ENCODE data around the gene SRGAP1.

DNA sequence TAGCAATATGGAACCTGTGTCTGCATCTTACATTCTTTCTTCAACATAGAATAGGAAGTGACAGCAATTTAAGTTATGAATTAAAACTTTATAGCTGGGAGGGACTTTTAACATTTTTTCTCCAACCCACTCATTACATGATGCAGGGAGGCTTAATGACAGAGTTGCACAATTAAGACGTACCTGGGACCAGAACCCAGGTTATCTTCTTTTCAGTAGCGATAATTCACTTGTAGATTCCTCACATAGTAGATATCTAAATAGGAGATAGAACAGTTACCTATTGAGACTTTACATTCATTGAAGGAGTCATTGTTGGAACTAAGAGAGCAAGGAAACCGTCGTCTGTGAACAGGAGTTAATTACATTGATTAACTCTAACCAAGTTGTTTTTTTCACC is 5.1 kb downstream of the SRGAP1 start:
- TF ChIP-seq, protein P1, sequence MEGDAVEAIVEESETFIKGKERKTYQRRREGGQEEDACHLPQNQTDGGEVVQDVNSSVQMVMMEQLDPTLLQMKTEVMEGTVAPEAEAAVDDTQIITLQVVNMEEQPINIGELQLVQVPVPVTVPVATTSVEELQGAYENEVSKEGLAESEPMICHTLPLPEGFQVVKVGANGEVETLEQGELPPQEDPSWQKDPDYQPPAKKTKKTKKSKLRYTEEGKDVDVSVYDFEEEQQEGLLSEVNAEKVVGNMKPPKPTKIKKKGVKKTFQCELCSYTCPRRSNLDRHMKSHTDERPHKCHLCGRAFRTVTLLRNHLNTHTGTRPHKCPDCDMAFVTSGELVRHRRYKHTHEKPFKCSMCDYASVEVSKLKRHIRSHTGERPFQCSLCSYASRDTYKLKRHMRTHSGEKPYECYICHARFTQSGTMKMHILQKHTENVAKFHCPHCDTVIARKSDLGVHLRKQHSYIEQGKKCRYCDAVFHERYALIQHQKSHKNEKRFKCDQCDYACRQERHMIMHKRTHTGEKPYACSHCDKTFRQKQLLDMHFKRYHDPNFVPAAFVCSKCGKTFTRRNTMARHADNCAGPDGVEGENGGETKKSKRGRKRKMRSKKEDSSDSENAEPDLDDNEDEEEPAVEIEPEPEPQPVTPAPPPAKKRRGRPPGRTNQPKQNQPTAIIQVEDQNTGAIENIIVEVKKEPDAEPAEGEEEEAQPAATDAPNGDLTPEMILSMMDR (IDR thresholded peaks at IDR 0.05; ENCODE audit: borderline replicate concordance, extremely low read depth, low read length, poor library complexity, severe bottlenecking): no peak
- TF ChIP-seq EZH2 (IDR thresholded peaks at IDR 0.05; ENCODE audit: borderline replicate concordance, low read depth, low read length, severe bottlenecking): no peak

Data from DND-41 (cell line).